AG04449 (cell line): ENCODE data around the gene MARCHF11.

ENCODE experiments used
- CTCF ChIA-PET: fragments of 350-600 bp; formaldehyde crosslinking; extraction: SDS; loops from one replicate; lab custom pipeline; 2021; ENCODE audit warnings: antibody characterized with exemption; lab: Yijun Ruan, JAX
- POLR2A ChIA-PET: fragments of 400-600, 350-600 bp; formaldehyde crosslinking; extraction: SDS; loops from one replicate; lab custom pipeline; 2020; ENCODE audit warnings: antibody characterized with exemption, inconsistent platforms; lab: Yijun Ruan, JAX
- DNase-seq: peaks from one replicate; pipeline ENCODE4 v3.0.0-alpha.2; 2010; ENCODE audit warnings: low read depth, low spot score
- H3K4me3 ChIP-seq: 2 replicates; pipeline ENCODE4 v1.5.1; 2011; ENCODE audit warnings: low read depth, mild to moderate bottlenecking, control low read depth, low read length
- TF ChIP-seq, protein P1 (sequence below): IDR thresholded peaks from one replicate; pipeline ENCODE4 v1.5.1; 2011; ENCODE audit warnings: mild to moderate bottlenecking, moderate library complexity, low read length, control low read depth, inconsistent platforms; ENCODE audit not compliant: insufficient read depth; ENCODE audit errors: missing control alignments

MARCHF11 gene

DNA sequence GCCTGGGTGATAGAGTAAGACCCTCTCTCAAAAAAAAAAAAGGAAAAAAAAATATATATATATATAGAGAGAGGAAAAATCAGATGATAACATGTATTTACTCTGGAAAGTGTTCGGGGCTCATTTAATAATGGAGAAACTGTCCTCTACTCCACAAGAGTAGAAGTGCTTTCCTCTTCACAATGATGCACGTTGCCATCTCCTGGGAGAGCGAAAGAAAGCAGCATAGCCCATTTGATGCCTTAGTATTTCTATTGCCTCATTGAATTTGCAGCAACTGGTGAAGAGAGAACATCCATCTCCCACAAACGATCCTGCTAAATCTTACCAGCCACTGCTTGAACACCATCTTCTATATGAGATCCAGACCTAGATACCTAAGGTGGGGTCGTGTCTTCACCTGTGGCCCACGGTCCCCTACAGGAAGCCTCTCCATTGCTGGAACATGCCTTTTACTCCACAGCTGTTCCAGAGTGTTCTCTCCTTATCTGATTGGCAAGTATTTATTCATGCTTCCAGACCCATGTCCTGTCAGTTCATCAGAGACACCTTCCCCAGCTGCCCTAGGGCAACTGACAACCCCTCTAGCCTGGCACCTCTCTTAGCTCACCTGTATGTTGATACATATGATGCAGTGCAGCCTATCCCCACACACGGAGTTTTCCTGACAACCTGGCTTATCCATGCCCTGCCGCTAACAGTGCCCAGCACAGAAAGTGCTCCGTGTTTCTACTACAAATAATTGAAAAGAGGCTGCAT lies 115.3 kb downstream of the MARCHF11 start:
- DNase-seq: no peak
- no peak overlapping the region for H3K4me3 ChIP-seq
- POLR2A ChIA-PET: no interaction called here
- TF ChIP-seq, protein P1, sequence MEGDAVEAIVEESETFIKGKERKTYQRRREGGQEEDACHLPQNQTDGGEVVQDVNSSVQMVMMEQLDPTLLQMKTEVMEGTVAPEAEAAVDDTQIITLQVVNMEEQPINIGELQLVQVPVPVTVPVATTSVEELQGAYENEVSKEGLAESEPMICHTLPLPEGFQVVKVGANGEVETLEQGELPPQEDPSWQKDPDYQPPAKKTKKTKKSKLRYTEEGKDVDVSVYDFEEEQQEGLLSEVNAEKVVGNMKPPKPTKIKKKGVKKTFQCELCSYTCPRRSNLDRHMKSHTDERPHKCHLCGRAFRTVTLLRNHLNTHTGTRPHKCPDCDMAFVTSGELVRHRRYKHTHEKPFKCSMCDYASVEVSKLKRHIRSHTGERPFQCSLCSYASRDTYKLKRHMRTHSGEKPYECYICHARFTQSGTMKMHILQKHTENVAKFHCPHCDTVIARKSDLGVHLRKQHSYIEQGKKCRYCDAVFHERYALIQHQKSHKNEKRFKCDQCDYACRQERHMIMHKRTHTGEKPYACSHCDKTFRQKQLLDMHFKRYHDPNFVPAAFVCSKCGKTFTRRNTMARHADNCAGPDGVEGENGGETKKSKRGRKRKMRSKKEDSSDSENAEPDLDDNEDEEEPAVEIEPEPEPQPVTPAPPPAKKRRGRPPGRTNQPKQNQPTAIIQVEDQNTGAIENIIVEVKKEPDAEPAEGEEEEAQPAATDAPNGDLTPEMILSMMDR: no peak
- CTCF ChIA-PET: no interaction called here

DNA sequence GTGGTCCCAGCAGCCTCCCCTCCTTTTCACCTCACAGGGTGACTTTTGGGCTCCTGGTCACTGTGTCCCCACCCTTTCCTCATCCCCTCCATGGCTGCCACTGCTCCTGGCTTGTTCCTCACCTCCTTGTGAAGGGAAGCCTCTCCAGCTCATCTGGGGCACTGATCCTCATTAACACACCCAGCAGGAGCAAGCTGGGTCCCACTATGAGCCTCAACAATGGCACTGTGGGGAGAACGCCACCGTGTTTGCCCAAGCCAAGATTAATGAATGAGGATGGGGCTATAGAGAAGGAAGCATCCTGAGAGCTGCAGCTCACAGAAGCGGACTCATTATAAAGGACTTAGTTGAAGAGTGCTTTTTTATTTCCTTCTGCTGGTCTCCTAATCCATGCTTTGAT lies 118.4 kb downstream of the MARCHF11 start:
- POLR2A ChIA-PET: no interaction called here
- no peak for DNase-seq
- no peak overlapping the region for H3K4me3 ChIP-seq
- TF ChIP-seq, protein P1: no peak
- CTCF ChIA-PET: no interaction called here

DNA sequence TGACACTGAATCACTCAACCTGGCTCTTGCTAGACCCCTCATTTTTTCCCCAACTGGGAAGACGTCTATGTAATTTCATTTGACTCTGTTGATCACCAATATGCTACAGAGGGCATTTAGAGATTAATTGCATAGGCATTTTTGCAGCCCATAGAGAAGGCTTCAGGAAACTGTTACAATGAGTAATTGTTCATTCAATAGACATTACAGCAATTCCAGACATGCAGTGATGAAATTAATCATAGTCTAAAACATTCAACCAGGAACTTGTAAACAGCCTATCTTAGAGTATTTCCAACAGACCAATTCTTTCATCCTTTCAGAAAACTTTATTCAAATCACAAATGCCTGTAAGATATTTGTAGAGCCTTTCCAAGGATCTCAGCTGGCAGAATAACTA lies 122.3 kb downstream of the MARCHF11 start:
- no peak for DNase-seq
- POLR2A ChIA-PET: no interaction called here
- CTCF ChIA-PET: no interaction called here
- H3K4me3 ChIP-seq: no peak overlapping the region
- TF ChIP-seq, protein P1: no peak

DNA sequence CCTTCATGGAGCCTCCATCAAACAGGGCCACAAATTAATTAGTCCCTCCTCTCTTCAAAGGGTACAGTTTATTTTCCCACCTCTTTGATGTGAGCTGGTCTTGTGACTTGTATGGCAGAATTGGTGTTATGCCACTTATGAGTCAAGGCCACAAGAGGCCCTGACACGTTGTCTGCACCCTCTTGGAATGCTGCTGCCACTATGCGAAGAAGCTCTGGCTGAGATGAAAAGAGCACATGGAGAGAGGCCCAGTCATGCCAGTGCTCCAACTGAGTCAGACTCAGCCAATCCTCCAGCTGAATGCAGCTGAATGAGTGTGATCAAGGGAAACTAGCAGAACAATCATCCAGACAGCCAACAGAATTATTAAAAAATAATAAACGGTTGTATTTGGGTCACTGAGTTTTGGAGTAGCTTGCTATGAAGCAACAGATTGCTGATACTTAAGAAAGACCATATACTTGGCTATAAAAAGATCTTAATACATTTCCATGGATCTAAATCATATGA lies 128.3 kb downstream of the MARCHF11 start:
- CTCF ChIA-PET: no interaction called here
- H3K4me3 ChIP-seq: no peak overlapping the region
- POLR2A ChIA-PET: no interaction called here
- TF ChIP-seq, protein P1: no peak
- DNase-seq: no peak

DNA sequence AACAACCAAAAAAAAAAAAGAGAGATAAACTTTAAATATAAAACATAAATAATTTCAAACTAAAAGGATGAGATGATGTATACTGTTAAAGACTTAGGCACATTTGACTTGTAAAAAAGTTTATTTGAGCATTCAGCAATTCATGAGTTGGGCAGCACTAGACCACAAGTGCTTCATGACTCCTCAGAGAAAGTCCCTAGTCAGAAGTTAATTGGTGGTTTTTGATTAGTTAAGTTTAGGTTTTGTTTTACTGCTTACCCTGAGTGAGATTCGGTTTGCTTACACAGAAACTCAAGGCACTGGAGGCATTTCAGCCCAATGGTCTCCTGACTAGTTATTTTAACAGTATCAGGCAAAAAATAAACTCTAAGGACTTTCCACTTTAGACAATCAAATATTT lies 129.2 kb downstream of the MARCHF11 start:
- H3K4me3 ChIP-seq: no peak overlapping the region
- CTCF ChIA-PET: no interaction called here
- POLR2A ChIA-PET: no interaction called here
- no peak for DNase-seq
- TF ChIP-seq, protein P1: no peak

DNA sequence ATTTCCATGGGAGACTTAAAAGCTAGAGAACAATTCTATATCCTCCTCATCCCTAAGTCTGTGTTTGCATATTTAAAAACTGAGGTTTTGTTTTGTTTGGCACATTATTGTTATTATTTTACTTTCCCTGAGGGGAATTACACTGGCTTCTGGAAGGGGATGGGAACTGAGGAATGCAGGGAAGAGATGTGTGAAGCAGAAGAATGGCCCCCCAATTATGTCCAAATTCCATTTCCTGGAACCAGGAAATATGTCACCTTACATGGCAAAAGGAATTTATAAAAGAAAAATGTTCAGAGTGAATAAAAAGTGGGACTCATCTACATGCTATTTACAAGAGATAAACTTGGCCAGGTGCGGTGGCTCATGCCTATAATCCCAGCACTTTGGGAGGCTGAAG lies 129.8 kb downstream of the MARCHF11 start:
- ChIA-PET POLR2A (no interaction called here), CTCF (no interaction called here)
- H3K4me3 ChIP-seq: no peak overlapping the region
- TF ChIP-seq, protein P1: no peak
- DNase-seq: no peak
